Mesothelial cell of epicardium (in vitro differentiated cells): ENCODE data around the gene SLC43A2. TPM values are rescaled to one million over a fixed set of nuclear protein-coding genes. Genes with fewer than 3 reads are reported as not detected.

Experiments used
- DNase-seq, 2 experiments: peaks; one replicate each; pipeline ENCODE4 v3.0.0; 2021; ENCODE audit warnings: low spot score in 2 of 2; ENCODE audit not compliant: unreplicated experiment in 2 of 2
- H3K27ac Mint-ChIP-seq: 2 replicates; pipeline ENCODE4 v1.8.0; 2021; ENCODE audit warnings: mixed read lengths
- H3K27me3 Mint-ChIP-seq: 2 replicates; pipeline ENCODE4 v1.8.0; 2021; ENCODE audit warnings: low read depth, mixed read lengths
- H3K36me3 Mint-ChIP-seq: 2 replicates; pipeline ENCODE4 v1.8.0; 2021; ENCODE audit warnings: mixed read lengths
- H3K4me1 Mint-ChIP-seq: 2 replicates; pipeline ENCODE4 v1.8.0; 2021; ENCODE audit warnings: mixed read lengths
- H3K4me3 Mint-ChIP-seq: 2 replicates; pipeline ENCODE4 v1.8.0; 2021; ENCODE audit warnings: mild to moderate bottlenecking, moderate library complexity, mixed read lengths
- H3K9me3 Mint-ChIP-seq: 2 replicates; pipeline ENCODE4 v1.8.0; 2021; ENCODE audit warnings: mixed read lengths
- CTCF ChIP-seq: fragments of 200-600 bp; sonication (generic); IDR thresholded peaks from one replicate; pipeline ENCODE4 v1.5.0; 2021; ENCODE audit warnings: antibody characterized with exemption; ENCODE audit not compliant: unreplicated experiment
- total RNA-seq: library from RNA; stranded (reverse); gene quantifications from 3 replicates; pipeline ENCODE4 v1.2.1, GENCODE V29; 2021

SLC43A2 gene
- total RNA-seq, 1 donor from 2014 or later = 12.4 TPM

GRCh38 chr17:1584167-1584566 lies 44.5 kb downstream of the SLC43A2 start:
- DNase-seq = no peak
- no peak for TF ChIP-seq CTCF
- Mint-ChIP-seq H3K4me1 (peaks cover 7% of the 10 kb centered on the region), H3K36me3 (peaks cover 4% of the 10 kb centered on the region), H3K27ac (no peak overlapping the region), H3K4me3 (no peak overlapping the region), H3K9me3 (no peaks in the 10 kb centered on the region), H3K27me3 (no peaks in the 10 kb centered on the region)

- H3K36me3 Mint-ChIP-seq = peaks cover 4% of the 10 kb centered on the region
- H3K27ac Mint-ChIP-seq = no peak overlapping the region
- no peak for TF ChIP-seq CTCF
- no peak for DNase-seq
- H3K4me1 Mint-ChIP-seq = peaks cover 7% of the 10 kb centered on the region
- no peaks in the 10 kb centered on the region for H3K9me3 Mint-ChIP-seq
- H3K27me3 Mint-ChIP-seq = no peaks in the 10 kb centered on the region
- no peak overlapping the region for H3K4me3 Mint-ChIP-seq
Measured at GRCh38 chr17:1583556-1583955, 45.1 kb downstream of the SLC43A2 start.

- Mint-ChIP-seq H3K36me3 (peaks cover 4% of the 10 kb centered on the region), H3K4me1 (peaks cover 7% of the 10 kb centered on the region), H3K9me3 (no peaks in the 10 kb centered on the region), H3K27me3 (no peaks in the 10 kb centered on the region), H3K27ac (no peak overlapping the region), H3K4me3 (no peak overlapping the region)
- no peak for TF ChIP-seq CTCF
- no peak for DNase-seq
Measured at GRCh38 chr17:1582374-1582773, 46.3 kb downstream of the SLC43A2 start.

GRCh38 chr17:1580979-1581676 lies 47.5 kb downstream of the SLC43A2 start:
- TF ChIP-seq CTCF = no peak
- H3K27me3 Mint-ChIP-seq = no peaks in the 10 kb centered on the region
- H3K9me3 Mint-ChIP-seq = no peaks in the 10 kb centered on the region
- no peak overlapping the region for H3K27ac Mint-ChIP-seq
- no peak overlapping the region for H3K4me3 Mint-ChIP-seq
- H3K4me1 Mint-ChIP-seq = peaks cover 2% of the 10 kb centered on the region
- H3K36me3 Mint-ChIP-seq = peaks cover 4% of the 10 kb centered on the region
- no peak for DNase-seq

- H3K36me3 Mint-ChIP-seq = no peaks in the 10 kb centered on the region
- H3K9me3 Mint-ChIP-seq = no peaks in the 10 kb centered on the region
- no peak for DNase-seq
- peaks cover 3% of the 10 kb centered on the region for H3K4me1 Mint-ChIP-seq
- no peak overlapping the region for H3K4me3 Mint-ChIP-seq
- H3K27ac Mint-ChIP-seq = no peak overlapping the region
- no peak for TF ChIP-seq CTCF
- no peaks in the 10 kb centered on the region for H3K27me3 Mint-ChIP-seq
Measured at GRCh38 chr17:1578029-1578428, 50.6 kb downstream of the SLC43A2 start.
